HCT116 (cell line): ENCODE results near the gene PDZD4. TPM values are rescaled to one million over a fixed set of nuclear protein-coding genes. Genes with fewer than 3 reads are reported as not detected.

ENCODE experiments used
- ATAC-seq: fragments of 200-7000 bp; cut with Tn5 transposase; 2 replicates; pipeline ENCODE4 v1.9.1; 2020; ENCODE audit warnings: mild to moderate bottlenecking, moderate library complexity
- BruUV-seq: library from RNA; stranded (reverse); fragments of 400-500 nt; replicated peaks from 2 replicates; lab custom pipeline; 2021; lab: Mats Ljungman, UMichigan
- CTCF ChIA-PET: fragments of 300-600 bp; sonication (Branson Sonifier 250); formaldehyde crosslinking; loops from one replicate; lab custom pipeline; 2021; ENCODE audit warnings: antibody characterized with exemption; lab: Charles Lee
- POLR2A ChIA-PET: fragments of 300-600, 350-600 bp; sonication (Branson Sonifier 250); formaldehyde crosslinking; loops from one replicate; lab custom pipeline; 2021; ENCODE audit warnings: antibody characterized with exemption; lab: Charles Lee
- RAD21 ChIA-PET, 2 experiments: fragments of 300-600 bp; sonication (Branson Sonifier 250); formaldehyde crosslinking; loops; one replicate each; lab custom pipeline; 2023; ENCODE audit warnings: low total read pairs in 2 of 2; ENCODE audit not compliant: uncharacterized antibody in 2 of 2, unreplicated experiment in 2 of 2, low non-redundant PET in 1 of 2; lab: Charles Lee
- DNase-seq: peaks from one replicate; pipeline ENCODE4 v3.0.0-alpha.2; 2010; ENCODE audit warnings: low read depth, low spot score
- H2AFZ ChIP-seq: fragments of 200-600 bp; shearing (Covaris generic), sonication (generic); 2 replicates; pipeline ENCODE4 v1.6.1; 2017; ENCODE audit warnings: low read depth, mixed run types, mixed read lengths, antibody characterized with exemption, low read length; ENCODE audit not compliant: poor library complexity, severe bottlenecking
- H3K27ac ChIP-seq: 2 replicates; pipeline ENCODE4 v1.5.1; 2012; ENCODE audit warnings: low read depth, low read length
- H3K27me3 ChIP-seq: fragments of 200-600 bp; sonication (generic); 2 replicates; pipeline ENCODE4 v1.6.1; 2016; ENCODE audit warnings: mixed run types, low read length, mixed read lengths; ENCODE audit not compliant: insufficient read depth
- H3K36me3 ChIP-seq, 2 experiments: fragments of 200-500 bp in 1 of 2; fragments of 200-600 bp in 1 of 2; sonication (Bioruptor generic) in 1 of 2; sonication (generic) in 1 of 2; 2 replicates each; pipeline versions ENCODE4 v1.5.1 to v1.6.1; 2014 to 2016; ENCODE audit warnings: low read length in 2 of 2, inconsistent platforms in 1 of 2, mixed read lengths in 1 of 2, mixed run types in 1 of 2; ENCODE audit not compliant: insufficient read depth in 2 of 2, control insufficient read depth in 1 of 2
- H3K4me1 ChIP-seq, 2 experiments: fragments of 200-600 bp in 1 of 2; sonication (generic) in 1 of 2; 2 replicates each; pipeline versions ENCODE4 v1.5.1 to v1.6.1; 2012 to 2017; ENCODE audit warnings: low read length in 2 of 2, inconsistent platforms in 1 of 2, mild to moderate bottlenecking in 1 of 2, mixed read lengths in 1 of 2, mixed run types in 1 of 2, moderate library complexity in 1 of 2; ENCODE audit not compliant: insufficient read depth in 2 of 2, control insufficient read depth in 1 of 2
- H3K4me2 ChIP-seq: fragments of 200-600 bp; sonication (generic); 2 replicates; pipeline ENCODE4 v1.6.1; 2017; ENCODE audit warnings: mixed run types, low read length, mixed read lengths
- H3K4me3 ChIP-seq, 2 experiments: fragments of 200-600 bp in 1 of 2; sonication (generic) in 1 of 2; replicated peaks in 1 of 2; 2 replicates each; pipeline ENCODE4 v1.5.1; 2011 to 2016; ENCODE audit warnings: low read length in 2 of 2, control low read depth in 1 of 2, low read depth in 1 of 2, mild to moderate bottlenecking in 1 of 2, mixed read lengths in 1 of 2, mixed run types in 1 of 2
- H3K79me2 ChIP-seq: fragments of 200-600 bp; sonication (generic); 2 replicates; pipeline ENCODE4 v1.6.1; 2017; ENCODE audit warnings: mild to moderate bottlenecking, mixed run types, low read length, moderate library complexity, mixed read lengths; ENCODE audit not compliant: insufficient read depth
- H3K9ac ChIP-seq: fragments of 200-600 bp; sonication (generic); 2 replicates; pipeline ENCODE4 v1.6.1; 2016; ENCODE audit warnings: low read length, mixed read lengths
- H3K9me2 ChIP-seq: fragments of 200-600 bp; sonication (generic), shearing (Covaris generic); 2 replicates; pipeline ENCODE4 v1.6.1; 2017; ENCODE audit warnings: mixed run types, mild to moderate bottlenecking, moderate library complexity; ENCODE audit not compliant: insufficient read depth
- H3K9me3 ChIP-seq, 2 experiments: fragments of 200-500 bp in 1 of 2; fragments of 200-600 bp in 1 of 2; sonication (Bioruptor generic) in 1 of 2; sonication (generic) in 1 of 2; 2 replicates each; pipeline ENCODE4 v1.6.1; 2014 to 2017; ENCODE audit warnings: low read length in 2 of 2, mixed read lengths in 2 of 2, inconsistent platforms in 1 of 2, low read depth in 1 of 2, mild to moderate bottlenecking in 1 of 2, mixed run types in 1 of 2, moderate library complexity in 1 of 2; ENCODE audit not compliant: control insufficient read depth in 1 of 2, insufficient read depth in 1 of 2
- H4K20me1 ChIP-seq: fragments of 200-600 bp; sonication (generic), shearing (Covaris generic); 2 replicates; pipeline ENCODE4 v1.6.1; 2017; ENCODE audit warnings: mixed run types, mild to moderate bottlenecking, moderate library complexity; ENCODE audit not compliant: insufficient read depth
- CEBPB ChIP-seq: IDR thresholded peaks from 2 replicates; pipeline ENCODE4 v1.6.1; 2012; ENCODE audit warnings: low read depth
- EGR1 ChIP-seq: IDR thresholded peaks from 2 replicates; pipeline ENCODE4 v1.6.1; 2012; ENCODE audit warnings: low read depth
- EZH2 ChIP-seq: fragments of 200-600 bp; sonication (generic); IDR thresholded peaks from 2 replicates; pipeline ENCODE4 v1.6.1; 2017; ENCODE audit warnings: antibody characterized with exemption, mixed run types
- JUND ChIP-seq: IDR thresholded peaks from 2 replicates; pipeline ENCODE4 v1.6.1; 2012
- MAX ChIP-seq: IDR thresholded peaks from 2 replicates; pipeline ENCODE4 v1.6.1; 2012
- POLR2AphosphoS5 ChIP-seq: IDR thresholded peaks from 2 replicates; pipeline ENCODE4 v1.6.1; 2011; ENCODE audit warnings: mild to moderate bottlenecking, low read depth, low read length, moderate library complexity
- REST ChIP-seq: IDR thresholded peaks from 2 replicates; pipeline ENCODE4 v1.6.1; 2012; ENCODE audit warnings: low read depth
- TCF7L2 ChIP-seq: IDR thresholded peaks from 2 replicates; pipeline ENCODE4 v1.7.0; 2011; ENCODE audit warnings: borderline replicate concordance, inconsistent platforms; ENCODE audit not compliant: insufficient read depth, insufficient read length; ENCODE audit errors: extremely low read depth
- ZFX ChIP-seq: fragments of 450-650 bp; IDR thresholded peaks from 2 replicates; pipeline ENCODE4 v1.6.1; 2017
- intact Hi-C: fragments of 100-400 bp; cut with micrococcal nuclease; formaldehyde crosslinking; loops from 2 replicates; pipeline ENCODE4 v1.10.0; 2022
- total RNA-seq: library from RNA; stranded (reverse); gene quantifications from one replicate; pipeline ENCODE4 v1.2.1, GENCODE V29; 2021; ENCODE audit not compliant: unreplicated experiment
- TF ChIP-seq, protein P1 (sequence below), 3 experiments: fragments of 200-600 bp in 1 of 3; sonication (generic) in 1 of 3; IDR thresholded peaks in 2 of 3; conservative IDR thresholded peaks in 1 of 3; 2 replicates each; pipeline ENCODE4 v1.5.1; 2012 to 2017; ENCODE audit warnings: low read depth in 2 of 3, low read length in 2 of 3, antibody characterized with exemption in 1 of 3, borderline replicate concordance in 1 of 3, control low read depth in 1 of 3, mild to moderate bottlenecking in 1 of 3, mixed read lengths in 1 of 3, mixed run types in 1 of 3, moderate library complexity in 1 of 3; ENCODE audit not compliant: insufficient read depth in 1 of 3

Gene PDZD4
- total RNA-seq, 1 experiment from 2014 or later = 0.30 TPM

DNA sequence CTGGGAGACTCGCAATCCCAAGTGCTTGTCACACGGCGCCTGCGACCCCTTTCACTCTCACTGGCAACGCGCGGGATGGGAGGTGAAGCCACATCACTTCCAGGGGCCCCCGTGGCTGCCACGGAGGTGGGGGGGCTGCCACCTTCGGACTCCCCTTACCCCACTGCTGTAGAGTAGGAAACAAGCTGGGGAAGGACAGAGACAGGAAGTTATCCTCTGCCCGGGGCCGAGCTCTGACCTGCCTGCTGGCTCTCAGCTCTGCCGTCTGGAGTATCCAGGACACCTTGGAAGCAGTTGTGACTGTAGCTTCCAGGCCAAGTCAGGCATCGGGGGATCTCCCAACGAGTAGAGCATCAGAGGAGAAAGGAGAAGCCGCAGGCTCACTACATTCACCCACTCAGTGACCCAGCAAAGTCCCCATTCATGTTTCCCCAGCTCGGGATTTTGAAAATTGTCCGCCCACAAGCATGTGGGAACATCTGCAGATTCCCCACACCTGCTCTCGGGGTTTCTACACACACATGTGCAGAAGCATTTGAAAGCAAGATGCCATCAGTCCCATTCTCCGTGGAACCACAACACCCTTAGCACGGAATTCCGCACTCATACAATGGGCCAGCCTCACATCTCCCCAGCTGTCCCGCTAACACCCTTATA lies 10.8 kb downstream of the PDZD4 start:
- Histone ChIP-seq H2AFZ (no peak overlapping the region), H3K27me3 (no peaks in the 10 kb centered on the region), H3K9me2 (no peaks in the 10 kb centered on the region), H3K27ac (no peak overlapping the region; the same call in 1 of the 2 replicates), H3K79me2 (no peaks in the 10 kb centered on the region), H3K9ac (peak overlapping the region; percentile 23; the same call in 1 of the 2 replicates), H3K36me3 (no peaks in the 10 kb centered on the region), H3K9me3 (no peaks in the 10 kb centered on the region), H3K4me1 (peaks cover 0 to 9% of the 10 kb centered on the region in 2 experiments; a peak in 2 of 4 replicates)
- BruUV-seq = no TSS peak
- CTCF ChIA-PET = no interaction called here
- intact Hi-C loops = no loop called here
- POLR2A ChIA-PET = no interaction called here
- DNase-seq (no peak), ATAC-seq (peak; percentile 18; the same call in 1 of the 2 replicates)
- TF ChIP-seq JUND = no peak
- no peak for TF ChIP-seq CEBPB
- TF ChIP-seq, all 23 proteins: peak for 0
- RAD21 ChIA-PET = no interaction called here
- no peaks in the 10 kb centered on the region for H4K20me1 ChIP-seq
- peak overlapping the region; percentile 22 to 46 for H3K4me3 ChIP-seq
- H3K4me2 ChIP-seq = peak overlapping the region; percentile 68

DNA sequence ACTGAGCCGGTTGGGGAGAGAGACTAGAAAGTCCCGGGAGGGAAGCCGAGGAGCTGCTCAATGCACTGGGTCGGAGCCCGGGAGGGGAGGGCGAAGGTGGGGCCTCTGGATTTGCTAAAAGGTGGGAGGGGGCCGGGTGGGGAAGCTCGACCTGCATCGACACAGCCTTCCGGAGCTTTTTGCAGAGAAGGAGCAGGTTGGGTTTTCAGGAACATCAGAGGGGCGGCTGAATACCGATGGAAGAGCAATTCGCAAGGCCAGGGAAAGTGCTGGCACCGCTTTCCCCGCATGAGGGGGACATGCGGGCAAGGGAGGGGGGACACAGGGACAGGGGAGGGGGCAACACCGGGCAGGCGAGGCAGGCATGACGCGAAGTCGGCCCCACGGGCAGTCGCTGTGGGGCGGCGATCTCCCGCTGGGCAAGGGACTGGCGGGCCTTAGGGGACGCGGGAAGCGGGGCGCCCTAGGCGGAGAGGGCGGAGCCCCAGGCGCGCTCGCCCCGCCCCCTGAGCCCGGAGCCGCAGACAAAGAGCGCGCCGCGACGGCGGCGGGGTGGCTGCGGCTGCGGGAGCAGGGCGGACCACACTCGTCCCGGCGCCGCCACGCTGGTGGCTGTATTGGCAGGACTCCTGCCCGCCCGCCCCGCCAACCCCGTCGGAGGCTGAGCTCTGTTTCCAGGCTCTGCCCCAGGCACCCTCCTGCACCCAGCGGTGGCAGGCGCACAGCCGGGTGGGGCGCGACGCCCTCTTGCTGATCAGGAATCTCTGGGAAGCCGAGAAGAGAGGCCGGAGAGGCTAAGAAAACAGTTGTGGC lies 11.6 kb downstream of the PDZD4 start:
- Histone ChIP-seq H3K27me3 (no peaks in the 10 kb centered on the region), H2AFZ (no peak overlapping the region), H3K4me2 (peak overlapping the region; percentile 68), H3K9me3 (no peaks in the 10 kb centered on the region), H3K27ac (no peak overlapping the region; the same call in 1 of the 2 replicates), H3K4me3 (peak overlapping the region; percentile 22 to 46), H4K20me1 (no peaks in the 10 kb centered on the region), H3K79me2 (no peaks in the 10 kb centered on the region), H3K9ac (peak overlapping the region; percentile 23; the same call in 1 of the 2 replicates), H3K36me3 (no peaks in the 10 kb centered on the region), H3K9me2 (no peaks in the 10 kb centered on the region), H3K4me1 (peaks cover 0 to 9% of the 10 kb centered on the region in 2 experiments; a peak in 2 of 4 replicates)
- no TSS peak for BruUV-seq
- intact Hi-C loops = no loop called here
- DNase-seq (no peak), ATAC-seq (peak; percentile 91)
- ChIA-PET RAD21 (no interaction called here), POLR2A (no interaction called here), CTCF (no interaction called here)
- TF ChIP-seq CEBPB = no peak
- 0 out of 2 replicates have a peak, but pooled peaks have one; percentile 20 for TF ChIP-seq MAX
- no peak for TF ChIP-seq EZH2
- TF ChIP-seq REST = no peak
- peak; percentile 32 for TF ChIP-seq TCF7L2
- TF ChIP-seq, protein P1, sequence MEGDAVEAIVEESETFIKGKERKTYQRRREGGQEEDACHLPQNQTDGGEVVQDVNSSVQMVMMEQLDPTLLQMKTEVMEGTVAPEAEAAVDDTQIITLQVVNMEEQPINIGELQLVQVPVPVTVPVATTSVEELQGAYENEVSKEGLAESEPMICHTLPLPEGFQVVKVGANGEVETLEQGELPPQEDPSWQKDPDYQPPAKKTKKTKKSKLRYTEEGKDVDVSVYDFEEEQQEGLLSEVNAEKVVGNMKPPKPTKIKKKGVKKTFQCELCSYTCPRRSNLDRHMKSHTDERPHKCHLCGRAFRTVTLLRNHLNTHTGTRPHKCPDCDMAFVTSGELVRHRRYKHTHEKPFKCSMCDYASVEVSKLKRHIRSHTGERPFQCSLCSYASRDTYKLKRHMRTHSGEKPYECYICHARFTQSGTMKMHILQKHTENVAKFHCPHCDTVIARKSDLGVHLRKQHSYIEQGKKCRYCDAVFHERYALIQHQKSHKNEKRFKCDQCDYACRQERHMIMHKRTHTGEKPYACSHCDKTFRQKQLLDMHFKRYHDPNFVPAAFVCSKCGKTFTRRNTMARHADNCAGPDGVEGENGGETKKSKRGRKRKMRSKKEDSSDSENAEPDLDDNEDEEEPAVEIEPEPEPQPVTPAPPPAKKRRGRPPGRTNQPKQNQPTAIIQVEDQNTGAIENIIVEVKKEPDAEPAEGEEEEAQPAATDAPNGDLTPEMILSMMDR (IDR thresholded peaks at IDR 0.05 in 2 of 3, conservative IDR thresholded peaks at IDR 0.05 in 1 of 3; ENCODE audit: borderline replicate concordance in 1 of 3, insufficient read depth in 1 of 3, low read depth in 2 of 3, low read length in 2 of 3) = no peak
- peak; percentile 38; the same call in 1 of the 2 replicates for TF ChIP-seq POLR2AphosphoS5
- TF ChIP-seq EGR1 = no peak
- TF ChIP-seq ZFX = no peak
